Neural cell (in vitro differentiated cells): ENCODE data around the gene PPIG. TPM values are rescaled to one million over a fixed set of nuclear protein-coding genes. Genes with fewer than 3 reads are reported as not detected.

Experiments used
- H2AFZ ChIP-seq: fragments of 200-600, 300-800 bp; sonication (generic), shearing (Covaris generic); 2 replicates; pipeline ENCODE4 v1.6.0; 2014; ENCODE audit warnings: low read depth, mild to moderate bottlenecking, antibody characterized with exemption, low read length, moderate library complexity
- H3F3A ChIP-seq: fragments of 200-600 bp; shearing (Covaris generic); 2 replicates; pipeline ENCODE4 v1.6.1; 2016; ENCODE audit warnings: mild to moderate bottlenecking, moderate library complexity, mixed read lengths, antibody characterized with exemption, low read length; ENCODE audit not compliant: insufficient read depth, poor library complexity, severe bottlenecking
- H3K27ac ChIP-seq: fragments of 200-600, 300-800 bp; sonication (generic), shearing (Covaris generic); 2 replicates; pipeline ENCODE4 v1.5.1; 2014; ENCODE audit warnings: mild to moderate bottlenecking, low read length, moderate library complexity
- H3K27me3 ChIP-seq: fragments of 300-800, 200-600 bp; sonication (generic), shearing (Covaris generic); 2 replicates; pipeline ENCODE4 v1.6.0; 2014; ENCODE audit warnings: mild to moderate bottlenecking, low read depth, low read length, moderate library complexity; ENCODE audit not compliant: insufficient read depth
- H3K36me3 ChIP-seq: fragments of 300-800, 200-600 bp; sonication (generic), shearing (Covaris generic); 2 replicates; pipeline ENCODE4 v1.5.1; 2014; ENCODE audit warnings: mild to moderate bottlenecking, antibody characterized with exemption, low read length, moderate library complexity; ENCODE audit not compliant: insufficient read depth
- H3K4me2 ChIP-seq: fragments of 300-800, 200-600 bp; sonication (generic), shearing (Covaris generic); 2 replicates; pipeline ENCODE4 v1.6.0; 2014; ENCODE audit warnings: mild to moderate bottlenecking, low read length
- H3K4me3 ChIP-seq: fragments of 300-800, 200-600 bp; sonication (generic), shearing (Covaris generic); 2 replicates; pipeline ENCODE4 v1.5.1; 2014; ENCODE audit warnings: mild to moderate bottlenecking, low read length, moderate library complexity
- H3K79me2 ChIP-seq: fragments of 200-600 bp; shearing (Covaris generic); replicated peaks from 2 replicates; pipeline ENCODE4 v1.6.0; 2014; ENCODE audit warnings: mild to moderate bottlenecking, low read length, moderate library complexity; ENCODE audit not compliant: insufficient read depth
- H3K9ac ChIP-seq: fragments of 300-800, 200-600 bp; sonication (generic), shearing (Covaris generic); 2 replicates; pipeline ENCODE4 v1.6.1; 2016; ENCODE audit warnings: mild to moderate bottlenecking, low read length, mixed read lengths
- H3K9me2 ChIP-seq: fragments of 200-600 bp; shearing (Covaris generic); 2 replicates; pipeline ENCODE4 v1.6.1; 2016; ENCODE audit warnings: mild to moderate bottlenecking, low read length, mixed read lengths; ENCODE audit not compliant: insufficient read depth
- H3K9me3 ChIP-seq: fragments of 200-600, 300-800 bp; sonication (generic), shearing (Covaris generic); 2 replicates; pipeline ENCODE4 v1.6.1; 2016; ENCODE audit warnings: mild to moderate bottlenecking, mixed run types, low read length, moderate library complexity, mixed read lengths
- H4K20me1 ChIP-seq: fragments of 200-600 bp; shearing (Covaris generic); 2 replicates; pipeline ENCODE4 v1.6.1; 2016; ENCODE audit warnings: mild to moderate bottlenecking, mixed run types; ENCODE audit not compliant: insufficient read depth
- EP300 ChIP-seq: fragments of 450-650 bp; conservative IDR thresholded peaks from 2 replicates; pipeline ENCODE4 v1.6.1; 2014; ENCODE audit warnings: antibody characterized with exemption, mild to moderate bottlenecking, moderate library complexity; ENCODE audit not compliant: poor library complexity, severe bottlenecking
- EZH2 ChIP-seq: fragments of 200-600, 300-800 bp; shearing (Covaris generic), sonication (generic); IDR thresholded peaks from 2 replicates; pipeline ENCODE4 v1.6.1; 2014; ENCODE audit warnings: antibody characterized with exemption, low read length, borderline replicate concordance, mild to moderate bottlenecking; ENCODE audit not compliant: insufficient read depth, poor library complexity, severe bottlenecking
- MXI1 ChIP-seq: fragments of 450-650 bp; conservative IDR thresholded peaks from 2 replicates; pipeline ENCODE4 v1.6.1; 2014; ENCODE audit warnings: antibody characterized with exemption, mild to moderate bottlenecking; ENCODE audit not compliant: poor library complexity, severe bottlenecking
- POLR2AphosphoS5 ChIP-seq: IDR thresholded peaks from 2 replicates; pipeline ENCODE4 v1.6.1; 2012
- SMC3 ChIP-seq: fragments of 450-650 bp; conservative IDR thresholded peaks from 2 replicates; pipeline ENCODE4 v1.6.1; 2014; ENCODE audit warnings: antibody characterized with exemption, mild to moderate bottlenecking, moderate library complexity; ENCODE audit not compliant: poor library complexity
- TAF1 ChIP-seq: IDR thresholded peaks from 2 replicates; pipeline ENCODE4 v1.6.1; 2012; ENCODE audit warnings: low read depth
- polyA plus RNA-seq: library from polyadenylated mRNA; depleted of rRNA; stranded (reverse); fragments of >200 nt; gene quantifications from 2 replicates; pipeline ENCODE4 v1.2.3, GENCODE V29; 2014
- TF ChIP-seq, protein P1 (sequence below): fragments of 450-650 bp; IDR thresholded peaks from 2 replicates; pipeline ENCODE4 v1.5.1; 2014; ENCODE audit warnings: antibody characterized with exemption, mild to moderate bottlenecking, moderate library complexity; ENCODE audit not compliant: poor library complexity, severe bottlenecking
- TF ChIP-seq, protein P2 (sequence below): IDR thresholded peaks from 2 replicates; pipeline ENCODE4 v1.6.1; 2012; ENCODE audit warnings: borderline replicate concordance

Gene PPIG
- polyA plus RNA-seq, 1 donor from 2014 or later: 45.0 TPM

DNA sequence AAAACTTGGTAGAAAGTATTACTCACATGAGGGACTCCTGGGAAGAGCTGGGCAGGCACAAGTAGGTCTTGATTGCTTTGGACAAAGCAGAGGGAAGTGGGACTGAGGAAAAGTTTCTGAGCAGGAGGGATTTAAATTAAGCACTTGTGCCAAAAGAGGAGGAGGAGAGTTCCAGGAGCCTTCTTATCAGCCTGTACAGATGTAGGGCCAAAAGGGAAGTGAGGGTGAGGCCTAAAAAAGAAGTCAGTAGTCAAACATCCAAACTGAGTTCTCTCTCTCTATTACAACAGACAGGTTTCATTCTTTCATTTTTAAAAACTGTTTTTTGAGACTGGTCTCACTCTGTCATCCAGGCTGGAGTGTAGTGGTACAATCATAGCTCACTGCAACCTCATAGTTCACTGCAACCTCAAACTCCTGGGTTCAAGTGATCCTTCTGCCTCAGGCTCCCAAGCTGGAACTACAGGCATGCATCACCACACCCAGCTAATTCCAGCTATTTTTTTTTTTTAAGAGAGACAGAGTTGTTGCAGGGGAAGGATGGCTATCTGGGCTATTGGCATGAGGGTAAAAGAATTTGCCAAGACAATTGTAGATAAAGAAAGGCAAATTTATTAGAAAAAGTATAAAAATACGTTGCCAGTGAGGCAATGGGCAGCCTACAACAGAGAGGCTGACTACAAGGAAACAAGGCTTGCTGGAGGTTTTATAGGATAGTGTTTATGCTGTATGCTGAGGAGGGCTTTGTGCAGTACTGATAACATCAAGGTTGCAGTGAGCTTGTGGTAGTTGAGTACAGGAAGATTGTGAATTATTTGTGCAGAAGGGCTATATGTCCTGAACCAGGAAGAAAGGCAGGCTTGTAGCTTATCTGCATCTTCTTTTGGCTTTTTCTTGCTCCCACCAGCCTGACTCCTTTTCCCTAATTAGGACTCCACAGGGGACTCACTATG is 81.1 kb downstream of the PPIG start:
- no peaks in the 10 kb centered on the region for H3K79me2 ChIP-seq
- no peaks in the 10 kb centered on the region for H3K27me3 ChIP-seq
- no peak overlapping the region for H3K4me3 ChIP-seq
- H3K9ac ChIP-seq: no peak overlapping the region
- H2AFZ ChIP-seq: no peak overlapping the region
- H3K27ac ChIP-seq: no peak overlapping the region
- H3K4me2 ChIP-seq: no peak overlapping the region
- H3K9me3 ChIP-seq: no peaks in the 10 kb centered on the region
- no peaks in the 10 kb centered on the region for H3K36me3 ChIP-seq
- H3K9me2 ChIP-seq: no peaks in the 10 kb centered on the region
- H3F3A ChIP-seq: no peaks in the 10 kb centered on the region
- TF ChIP-seq TAF1: no peak
- TF ChIP-seq, protein P1, sequence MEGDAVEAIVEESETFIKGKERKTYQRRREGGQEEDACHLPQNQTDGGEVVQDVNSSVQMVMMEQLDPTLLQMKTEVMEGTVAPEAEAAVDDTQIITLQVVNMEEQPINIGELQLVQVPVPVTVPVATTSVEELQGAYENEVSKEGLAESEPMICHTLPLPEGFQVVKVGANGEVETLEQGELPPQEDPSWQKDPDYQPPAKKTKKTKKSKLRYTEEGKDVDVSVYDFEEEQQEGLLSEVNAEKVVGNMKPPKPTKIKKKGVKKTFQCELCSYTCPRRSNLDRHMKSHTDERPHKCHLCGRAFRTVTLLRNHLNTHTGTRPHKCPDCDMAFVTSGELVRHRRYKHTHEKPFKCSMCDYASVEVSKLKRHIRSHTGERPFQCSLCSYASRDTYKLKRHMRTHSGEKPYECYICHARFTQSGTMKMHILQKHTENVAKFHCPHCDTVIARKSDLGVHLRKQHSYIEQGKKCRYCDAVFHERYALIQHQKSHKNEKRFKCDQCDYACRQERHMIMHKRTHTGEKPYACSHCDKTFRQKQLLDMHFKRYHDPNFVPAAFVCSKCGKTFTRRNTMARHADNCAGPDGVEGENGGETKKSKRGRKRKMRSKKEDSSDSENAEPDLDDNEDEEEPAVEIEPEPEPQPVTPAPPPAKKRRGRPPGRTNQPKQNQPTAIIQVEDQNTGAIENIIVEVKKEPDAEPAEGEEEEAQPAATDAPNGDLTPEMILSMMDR: no peak
- TF ChIP-seq, protein P2, sequence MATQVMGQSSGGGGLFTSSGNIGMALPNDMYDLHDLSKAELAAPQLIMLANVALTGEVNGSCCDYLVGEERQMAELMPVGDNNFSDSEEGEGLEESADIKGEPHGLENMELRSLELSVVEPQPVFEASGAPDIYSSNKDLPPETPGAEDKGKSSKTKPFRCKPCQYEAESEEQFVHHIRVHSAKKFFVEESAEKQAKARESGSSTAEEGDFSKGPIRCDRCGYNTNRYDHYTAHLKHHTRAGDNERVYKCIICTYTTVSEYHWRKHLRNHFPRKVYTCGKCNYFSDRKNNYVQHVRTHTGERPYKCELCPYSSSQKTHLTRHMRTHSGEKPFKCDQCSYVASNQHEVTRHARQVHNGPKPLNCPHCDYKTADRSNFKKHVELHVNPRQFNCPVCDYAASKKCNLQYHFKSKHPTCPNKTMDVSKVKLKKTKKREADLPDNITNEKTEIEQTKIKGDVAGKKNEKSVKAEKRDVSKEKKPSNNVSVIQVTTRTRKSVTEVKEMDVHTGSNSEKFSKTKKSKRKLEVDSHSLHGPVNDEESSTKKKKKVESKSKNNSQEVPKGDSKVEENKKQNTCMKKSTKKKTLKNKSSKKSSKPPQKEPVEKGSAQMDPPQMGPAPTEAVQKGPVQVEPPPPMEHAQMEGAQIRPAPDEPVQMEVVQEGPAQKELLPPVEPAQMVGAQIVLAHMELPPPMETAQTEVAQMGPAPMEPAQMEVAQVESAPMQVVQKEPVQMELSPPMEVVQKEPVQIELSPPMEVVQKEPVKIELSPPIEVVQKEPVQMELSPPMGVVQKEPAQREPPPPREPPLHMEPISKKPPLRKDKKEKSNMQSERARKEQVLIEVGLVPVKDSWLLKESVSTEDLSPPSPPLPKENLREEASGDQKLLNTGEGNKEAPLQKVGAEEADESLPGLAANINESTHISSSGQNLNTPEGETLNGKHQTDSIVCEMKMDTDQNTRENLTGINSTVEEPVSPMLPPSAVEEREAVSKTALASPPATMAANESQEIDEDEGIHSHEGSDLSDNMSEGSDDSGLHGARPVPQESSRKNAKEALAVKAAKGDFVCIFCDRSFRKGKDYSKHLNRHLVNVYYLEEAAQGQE: no peak
- no peaks in the 10 kb centered on the region for H4K20me1 ChIP-seq

DNA sequence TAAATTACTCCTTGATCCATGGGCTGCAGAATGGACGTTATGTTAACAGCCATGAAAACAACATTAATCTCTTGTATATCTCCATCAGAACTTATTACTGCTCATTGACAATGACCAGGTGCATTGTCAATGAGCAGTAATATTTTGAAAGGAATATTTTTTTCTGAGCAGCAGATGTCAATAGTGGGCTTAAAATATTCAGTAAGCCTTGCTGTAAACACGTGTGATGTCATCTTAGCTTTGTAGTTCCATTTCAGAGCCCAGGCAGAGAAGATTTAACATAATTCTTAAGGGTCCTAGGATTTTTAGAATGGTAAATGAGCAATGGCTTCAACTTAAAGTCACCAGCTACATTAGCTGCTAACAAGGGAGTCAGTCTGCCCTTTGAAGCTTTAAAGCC is 83.4 kb downstream of the PPIG start:
- Histone ChIP-seq H3K9me3 (no peaks in the 10 kb centered on the region), H3K27me3 (no peaks in the 10 kb centered on the region), H3K9me2 (no peaks in the 10 kb centered on the region)

More for the DNA sequence above, 83.4 kb downstream of the PPIG start:
- Histone ChIP-seq H3K4me2 (no peak overlapping the region), H3K79me2 (no peaks in the 10 kb centered on the region), H3K4me3 (no peak overlapping the region), H2AFZ (no peak overlapping the region), H3F3A (no peaks in the 10 kb centered on the region), H3K36me3 (no peaks in the 10 kb centered on the region), H3K27ac (no peak overlapping the region), H3K9ac (no peak overlapping the region), H4K20me1 (no peaks in the 10 kb centered on the region)
- TF ChIP-seq TAF1: no peak
- TF ChIP-seq EP300: no peak
- TF ChIP-seq, protein P1: no peak
- no peak for TF ChIP-seq EZH2
- no peak for TF ChIP-seq SMC3
- no peak for TF ChIP-seq MXI1
- TF ChIP-seq POLR2AphosphoS5: no peak
- TF ChIP-seq, protein P2: no peak
